Muscle of back (tissue), 11 donors: ENCODE measurements around the gene HBG1. TPM values are rescaled to one million over a fixed set of nuclear protein-coding genes. Genes with fewer than 3 reads are reported as not detected.
"Not testable (repeated sequence)": the region's sequence is repeated elsewhere in the genome, so short reads cannot be mapped to it uniquely, and the experiment has no call there.

ENCODE experiments used
- DNase-seq, 3 donors: peaks; one replicate each; pipeline versions ENCODE4 v3.0.0 to v3.0.0-alpha.2; 2013
- polyA plus RNA-seq, 10 donors: library from polyadenylated mRNA; unstranded; fragments of 120-200 nt; gene quantifications; one replicate each; pipeline ENCODE4 v1.2.1, GENCODE V29; 2013; ENCODE audit not compliant: insufficient read length in 10 of 10

HBG1 gene
- polyA plus RNA-seq, 10 donors = 3.6 to 4,554 (median 26.1) TPM

DNA sequence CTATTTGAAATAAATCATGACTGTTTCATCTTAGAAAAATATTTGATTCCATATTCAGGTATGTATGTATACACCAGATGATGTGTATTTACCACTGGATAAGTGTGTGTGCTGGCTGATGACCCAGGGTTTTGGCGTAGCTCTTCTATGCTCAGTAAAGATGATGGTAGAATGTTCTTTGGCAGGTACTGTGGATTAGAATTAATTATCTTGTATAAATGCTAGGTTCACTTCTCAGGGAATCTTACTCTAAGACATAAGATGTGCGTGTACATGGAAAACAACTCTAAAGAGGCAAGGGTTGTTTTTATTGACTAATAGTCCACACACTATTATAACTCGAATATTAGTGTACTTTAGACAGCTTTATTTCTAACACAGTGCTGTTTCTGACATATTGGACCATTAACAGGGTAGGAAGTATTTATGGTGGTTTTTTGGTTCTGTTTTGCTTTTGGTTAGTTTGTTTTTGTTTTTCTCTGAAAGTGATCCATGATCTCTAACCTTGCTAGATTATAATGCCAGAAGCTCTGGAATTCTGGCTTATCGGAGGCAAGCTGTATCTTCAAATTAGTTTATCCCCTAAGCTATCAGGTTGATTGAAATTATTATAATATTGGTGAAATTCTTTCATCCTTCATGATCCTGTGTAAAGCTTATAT lies 1.0 kb upstream of the HBG1 start:
- no peak for DNase-seq

DNA sequence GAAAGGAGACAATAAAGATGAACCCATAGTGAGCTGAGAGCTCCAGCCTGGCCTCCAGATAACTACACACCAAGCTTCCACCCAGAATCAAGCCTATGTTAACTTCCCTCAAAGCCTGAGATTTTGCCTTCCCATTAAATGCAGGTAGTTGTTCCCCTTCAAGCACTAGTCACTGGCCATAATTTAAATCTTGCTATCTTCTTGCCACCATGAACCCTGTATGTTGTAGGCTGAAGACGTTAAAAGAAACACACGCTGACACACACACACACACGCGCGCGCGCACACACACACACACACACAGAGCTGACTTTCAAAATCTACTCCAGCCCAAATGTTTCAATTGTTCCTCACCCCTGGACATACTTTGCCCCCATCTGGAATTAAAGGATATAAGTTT lies 1.2 kb downstream of the HBG1 start:
- not testable (repeated sequence) for DNase-seq

DNA sequence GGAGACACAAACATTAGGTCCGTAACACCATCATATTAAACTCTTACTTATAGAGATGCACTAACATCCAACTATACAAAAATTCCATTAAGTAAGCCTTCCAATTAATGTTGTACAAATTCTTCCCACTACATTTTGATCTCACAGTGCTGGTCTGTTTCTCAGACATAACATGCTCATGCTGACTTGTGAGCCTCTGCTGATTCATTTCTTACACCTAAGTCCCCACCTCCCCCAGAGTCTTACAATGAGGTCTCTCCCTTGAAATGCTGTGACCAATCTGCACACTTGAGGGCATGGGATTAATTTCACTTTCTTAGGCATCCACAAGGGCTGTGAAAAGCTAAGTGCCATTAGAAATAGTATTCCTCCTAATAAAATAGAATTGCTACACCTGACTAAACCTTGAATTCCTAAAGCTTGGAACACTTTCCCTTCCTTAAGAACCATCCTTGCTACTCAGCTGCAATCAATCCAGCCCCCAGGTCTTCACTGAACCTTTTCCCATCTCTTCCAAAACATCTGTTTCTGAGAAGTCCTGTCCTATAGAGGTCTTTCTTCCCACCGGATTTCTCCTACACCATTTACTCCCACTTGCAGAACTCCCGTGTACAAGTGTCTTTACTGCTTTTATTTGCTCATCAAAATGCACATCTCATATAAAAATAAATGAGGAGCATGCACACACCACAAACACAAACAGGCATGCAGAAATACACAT lies 2.0 kb downstream of the HBG1 start:
- DNase-seq = no peak

DNA sequence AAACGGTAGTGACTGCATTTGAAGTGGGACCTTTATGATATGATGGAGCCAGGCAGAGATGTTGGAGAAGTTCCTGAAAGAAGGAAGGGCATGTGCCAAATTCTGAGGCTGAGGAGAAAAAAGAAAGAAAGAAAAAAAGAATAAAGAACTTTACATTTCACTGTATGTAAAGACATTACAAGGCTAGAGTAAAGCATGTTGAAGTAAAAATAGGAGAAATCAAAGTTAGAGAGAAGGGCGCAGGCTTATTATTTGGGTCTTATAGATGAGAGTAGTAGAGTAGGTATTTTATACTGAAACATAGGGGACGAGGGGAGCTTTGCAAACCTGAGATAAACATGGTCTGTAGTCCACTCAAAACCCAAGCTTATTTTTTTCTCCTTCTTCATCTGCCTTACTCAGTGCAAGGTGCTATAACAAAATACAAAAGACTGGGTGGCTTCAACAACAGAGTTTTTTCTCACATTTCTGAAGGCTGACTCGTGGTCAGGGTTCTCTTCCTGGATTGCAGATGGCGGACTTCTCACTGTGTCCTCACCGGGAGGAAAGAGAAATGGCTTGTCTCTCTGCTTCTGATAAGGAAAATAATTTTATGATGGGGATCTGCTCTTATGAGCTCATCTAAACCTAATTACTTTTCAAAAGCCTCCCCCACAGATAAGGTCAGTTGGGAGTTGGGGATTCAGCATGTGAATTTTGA lies 2.7 kb downstream of the HBG1 start:
- no peak for DNase-seq

DNA sequence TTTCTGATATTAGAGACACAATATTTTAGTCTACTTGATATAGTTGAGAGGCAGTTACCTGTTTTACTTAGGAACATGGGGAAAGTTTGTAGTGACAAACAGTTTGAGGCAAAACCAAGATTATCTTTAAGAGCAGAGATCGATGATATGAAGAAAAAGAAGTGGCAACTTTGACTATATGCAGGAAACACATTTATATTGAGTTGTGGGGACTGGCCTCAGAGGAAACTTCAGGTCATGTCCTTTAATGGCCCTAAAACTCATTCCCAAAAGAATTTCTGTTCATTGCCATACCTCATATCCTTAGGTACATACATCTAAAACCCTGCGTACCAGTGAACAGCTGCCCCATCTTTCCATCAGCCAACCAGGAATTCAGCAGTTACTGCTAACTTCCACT lies 4.5 kb downstream of the HBG1 start:
- no peak for DNase-seq

DNA sequence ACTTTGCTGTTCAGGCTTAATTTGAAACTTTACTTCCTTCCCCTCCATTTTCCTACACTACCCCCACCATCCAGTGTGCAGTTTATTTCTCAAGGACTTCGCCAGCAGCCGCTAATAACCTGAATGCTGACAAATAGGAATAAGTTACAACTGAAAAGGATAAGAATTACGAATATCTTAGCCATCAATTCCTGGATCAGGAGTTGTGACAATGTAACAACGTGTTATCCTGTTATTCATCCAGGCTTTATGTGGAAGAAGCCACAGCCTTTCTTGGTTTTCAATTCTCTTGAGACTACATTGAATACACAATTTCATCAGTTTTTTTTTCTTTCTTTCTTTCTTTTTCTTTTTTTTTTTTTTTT lies 5.9 kb downstream of the HBG1 start:
- no peak for DNase-seq

DNA sequence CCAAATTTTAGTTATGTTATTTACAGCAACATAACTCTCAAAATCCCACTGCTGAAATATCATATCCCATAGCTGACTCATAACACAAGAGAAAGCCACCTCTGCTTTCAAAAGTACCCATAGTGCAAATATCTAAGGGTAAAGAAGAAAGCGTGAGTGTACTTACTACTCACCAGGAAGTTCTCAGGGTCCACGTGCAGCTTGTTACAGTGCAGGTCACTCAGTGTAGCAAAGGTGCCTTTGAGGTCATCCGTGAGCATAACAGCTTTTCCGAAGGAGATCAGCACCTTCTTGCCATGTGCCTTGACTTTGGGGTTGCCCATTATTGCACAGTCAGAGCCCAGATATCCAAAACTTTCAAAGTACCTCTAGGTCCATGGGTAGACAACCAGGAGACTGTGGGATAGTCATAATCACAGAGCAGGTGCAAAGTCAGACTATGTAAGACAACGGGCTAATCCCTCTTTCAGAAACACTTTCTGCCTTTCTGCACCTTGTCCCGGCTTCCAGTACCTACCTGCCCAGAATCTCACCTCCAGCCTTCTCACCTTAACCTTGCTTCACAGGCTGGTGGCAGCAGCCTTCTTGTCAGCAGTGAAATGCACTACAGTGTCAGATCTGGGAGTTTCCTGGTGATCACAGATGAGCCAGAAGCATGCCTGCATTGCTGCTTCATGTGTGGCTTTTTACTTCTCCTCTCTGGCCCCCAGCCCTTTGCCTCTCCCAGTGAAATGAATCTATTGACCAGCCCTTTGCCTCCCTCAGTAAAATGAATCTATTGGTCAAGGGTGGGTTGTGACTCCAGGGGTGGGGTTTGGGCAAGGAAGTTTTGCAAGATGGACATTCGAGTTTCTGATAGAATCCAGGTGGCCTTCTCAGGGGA lies 6.5 kb downstream of the HBG1 start:
- no peak for DNase-seq

DNA sequence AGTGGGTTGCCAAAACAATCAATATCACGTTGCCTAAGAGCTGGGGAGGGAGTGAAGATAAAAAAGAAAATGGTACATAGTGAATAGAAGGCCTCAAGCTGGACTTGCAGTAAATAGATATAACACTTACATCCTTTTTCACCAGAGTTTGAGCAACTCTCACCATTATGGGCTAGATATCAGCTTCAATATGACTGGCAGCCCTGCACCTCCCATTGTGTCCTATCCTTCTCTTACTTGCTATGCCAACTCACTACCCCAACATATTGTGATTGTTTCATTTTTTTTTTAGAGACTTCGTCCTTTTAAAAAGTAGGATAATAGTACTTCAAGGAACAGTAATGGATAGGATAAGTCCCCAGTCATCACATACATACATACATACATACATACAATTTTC lies 7.4 kb downstream of the HBG1 start:
- DNase-seq = no peak

DNA sequence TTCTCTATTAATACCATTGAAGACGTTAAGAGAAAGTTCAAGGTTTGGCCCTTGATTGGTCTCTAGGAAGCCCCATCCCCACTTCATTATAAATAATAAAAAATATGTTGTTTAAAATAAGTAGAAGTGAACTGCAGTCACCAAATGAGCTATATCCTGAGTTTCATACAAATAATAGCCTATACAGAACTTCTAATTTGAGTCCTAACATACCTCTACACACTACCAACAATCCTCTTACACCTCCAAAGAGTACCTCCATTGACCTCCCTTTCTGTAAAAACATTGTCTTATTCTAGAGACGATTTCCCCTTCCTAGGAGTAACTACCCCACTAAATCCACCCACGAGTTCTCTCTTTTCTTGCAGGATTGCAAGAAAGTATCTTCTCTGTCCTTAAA lies 8.2 kb downstream of the HBG1 start:
- DNase-seq = no peak

DNA sequence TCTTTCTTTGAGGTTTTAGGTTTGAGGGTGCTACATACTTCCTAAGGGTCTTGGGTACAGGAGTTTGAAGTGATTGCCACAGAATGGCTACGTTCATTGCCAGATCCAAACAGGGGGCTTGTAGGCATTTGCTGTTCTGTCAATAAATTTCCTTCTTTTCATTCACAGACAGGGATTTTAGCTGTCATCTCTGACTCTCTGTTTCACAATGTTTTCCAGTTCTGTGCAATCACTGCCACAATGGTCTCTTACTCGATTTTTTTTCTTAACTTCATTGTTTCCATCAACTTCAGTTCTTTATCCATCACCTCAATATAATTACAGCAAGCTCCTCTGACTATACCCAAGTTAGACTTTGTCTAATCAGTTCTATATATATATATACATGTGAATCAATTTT lies 9.2 kb downstream of the HBG1 start:
- DNase-seq = no peak

DNA sequence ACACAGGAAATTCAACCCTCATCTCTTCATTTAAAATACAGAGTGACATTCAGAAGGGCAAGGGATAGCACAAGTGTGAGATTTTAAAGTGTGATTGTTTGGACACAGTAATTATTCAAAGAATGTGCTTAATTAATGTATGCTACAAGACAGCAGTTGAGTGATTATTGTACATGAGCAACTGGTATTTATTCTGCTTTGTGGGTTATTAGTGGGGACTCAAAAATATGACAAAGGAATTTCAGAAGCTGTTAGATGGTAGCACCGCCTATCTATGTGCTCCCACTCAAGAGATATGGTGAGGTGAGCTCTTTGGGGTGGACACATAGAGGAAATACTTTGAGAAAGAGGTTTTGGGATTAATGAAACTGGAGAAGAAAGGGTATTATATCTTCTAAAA lies 9.6 kb downstream of the HBG1 start:
- no peak for DNase-seq

DNA sequence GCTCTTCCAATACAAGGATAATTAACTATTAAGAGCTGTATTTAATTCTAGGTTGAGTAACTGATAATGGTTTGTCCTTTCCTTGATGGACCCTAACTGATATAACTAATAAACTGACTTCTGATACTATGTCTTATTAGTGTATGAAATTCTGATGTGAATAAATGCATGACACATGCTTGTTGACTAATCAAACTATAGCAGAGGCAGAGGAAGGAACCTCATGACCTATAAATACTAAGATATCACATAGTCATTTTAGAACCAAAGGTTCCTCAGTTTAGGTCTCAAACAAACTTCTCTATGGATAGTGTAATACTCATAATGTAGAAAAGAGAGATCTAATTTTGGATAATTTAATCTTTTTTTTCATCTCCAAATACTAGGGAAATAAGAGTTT lies 10.6 kb downstream of the HBG1 start:
- DNase-seq = no peak

DNA sequence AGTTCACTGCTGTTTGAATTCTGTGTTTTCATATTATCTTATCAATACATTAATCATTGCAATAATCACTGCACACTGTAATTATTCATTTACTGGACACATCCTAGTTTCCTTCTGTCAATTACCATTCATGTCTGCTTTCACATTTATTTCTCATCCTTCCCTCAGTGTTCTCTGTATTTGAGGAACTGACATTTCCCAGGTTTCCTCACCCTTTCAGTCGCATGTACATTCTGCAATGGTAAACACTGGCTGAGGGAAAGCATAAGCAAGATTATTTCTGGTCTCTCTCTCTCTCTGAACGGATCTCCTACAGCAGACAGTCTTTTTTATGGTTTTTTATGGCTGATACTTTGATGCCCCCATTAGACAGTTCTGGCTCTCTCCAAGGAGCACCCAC lies 11.2 kb downstream of the HBG1 start:
- DNase-seq = no peak

DNA sequence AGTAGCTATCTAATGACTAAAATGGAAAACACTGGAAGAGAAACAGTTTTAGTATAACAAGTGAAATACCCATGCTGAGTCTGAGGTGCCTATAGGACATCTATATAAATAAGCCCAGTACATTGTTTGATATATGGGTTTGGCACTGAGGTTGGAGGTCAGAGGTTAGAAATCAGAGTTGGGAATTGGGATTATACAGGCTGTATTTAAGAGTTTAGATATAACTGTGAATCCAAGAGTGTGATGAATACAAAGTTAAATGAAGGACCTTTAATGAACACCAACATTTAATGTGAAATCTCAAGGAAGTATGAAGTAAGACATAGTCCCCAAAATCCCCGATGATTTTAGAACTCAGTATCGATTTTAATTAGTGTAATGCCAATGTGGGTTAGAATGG lies 12.2 kb downstream of the HBG1 start:
- DNase-seq = no peak

DNA sequence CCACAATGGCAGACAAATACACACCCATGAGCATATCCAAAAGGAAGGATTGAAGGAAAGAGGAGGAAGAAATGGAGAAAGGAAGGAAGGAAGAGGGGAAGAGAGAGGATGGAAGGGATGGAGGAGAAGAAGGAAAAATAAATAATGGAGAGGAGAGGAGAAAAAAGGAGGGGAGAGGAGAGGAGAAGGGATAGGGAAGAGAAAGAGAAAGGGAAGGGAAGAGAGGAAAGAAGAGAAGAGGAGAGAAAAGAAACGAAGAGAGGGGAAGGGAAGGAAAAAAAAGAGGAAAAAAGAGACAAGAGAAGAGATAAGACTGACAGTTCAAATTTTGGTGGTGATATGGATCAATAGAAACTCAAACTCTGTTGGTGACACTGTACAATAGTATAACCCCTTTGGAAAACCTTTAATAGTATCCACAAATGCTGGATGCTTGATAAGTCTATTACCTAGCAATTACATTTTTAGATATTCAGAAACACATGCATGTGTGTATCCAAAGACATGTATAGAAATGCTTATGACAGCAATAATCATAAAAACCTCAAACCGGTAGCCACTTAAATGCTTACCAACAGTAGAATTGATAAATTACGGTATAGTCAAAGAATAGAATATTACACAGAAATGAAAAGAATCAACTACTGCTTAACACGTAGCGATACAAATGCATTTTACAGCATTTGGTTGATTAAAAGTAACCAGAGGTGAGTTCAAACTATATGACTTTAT lies 14.1 kb downstream of the HBG1 start:
- DNase-seq = no peak

DNA sequence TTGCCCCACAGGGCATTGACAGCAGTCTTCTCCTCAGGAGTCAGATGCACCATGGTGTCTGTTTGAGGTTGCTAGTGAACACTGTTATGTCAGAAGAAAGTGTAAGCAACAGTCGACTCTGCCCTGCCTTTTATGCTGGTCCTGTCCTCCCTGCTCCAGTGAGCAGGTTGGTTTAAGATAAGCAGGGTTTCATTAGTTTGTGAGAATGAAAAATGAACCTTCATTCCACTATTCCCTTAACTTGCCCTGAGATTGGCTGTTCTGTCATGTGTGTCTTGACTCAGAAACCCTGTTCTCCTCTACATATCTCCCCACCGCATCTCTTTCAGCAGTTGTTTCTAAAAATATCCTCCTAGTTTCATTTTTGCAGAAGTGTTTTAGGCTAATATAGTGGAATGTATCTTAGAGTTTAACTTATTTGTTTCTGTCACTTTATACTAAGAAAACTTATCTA lies 15.2 kb downstream of the HBG1 start, which contains the start of gene HBD:
Gene HBD, minus strand, starts transcription at position 103 of the 454 bp plus-strand sequence. Its CDS starts 50 bp downstream, at position 53.
- DNase-seq = no peak

DNA sequence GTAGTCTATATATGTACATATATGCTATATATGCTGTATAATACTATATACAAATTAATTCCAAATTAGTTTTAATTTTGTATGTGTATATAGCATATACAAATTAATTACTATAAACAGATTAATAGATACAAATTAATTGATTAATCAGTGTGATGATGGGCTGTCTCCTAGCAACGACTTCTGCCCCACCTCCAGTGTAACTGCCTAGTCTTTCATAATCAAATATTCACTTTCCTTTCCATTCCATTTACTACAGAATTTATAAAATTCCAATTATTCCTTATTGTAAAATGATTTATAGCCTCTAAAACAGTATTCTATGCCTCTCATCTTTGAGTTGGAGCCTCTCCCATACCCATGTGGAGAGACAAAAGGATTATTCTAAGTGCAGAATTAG lies 16.4 kb downstream of the HBG1 start:
- DNase-seq = no peak

DNA sequence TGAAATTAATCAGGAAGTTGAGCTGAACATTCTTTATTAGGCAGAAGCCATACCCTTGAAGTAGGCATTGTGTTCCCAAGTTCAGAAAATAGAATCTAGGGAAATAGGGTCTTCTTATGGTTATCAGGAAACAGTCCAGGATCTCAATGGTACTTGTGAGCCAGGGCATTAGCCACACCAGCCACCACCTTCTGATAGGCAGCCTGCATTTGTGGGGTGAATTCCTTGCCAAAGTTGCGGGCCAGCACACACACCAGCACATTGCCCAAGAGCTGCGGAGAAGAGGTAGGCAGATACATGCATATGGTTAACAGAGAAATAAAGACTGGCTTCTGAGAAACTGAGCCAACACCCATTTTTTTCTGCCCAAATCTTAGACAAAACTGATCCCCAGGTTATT lies 16.8 kb downstream of the HBG1 start:
- DNase-seq = no peak

DNA sequence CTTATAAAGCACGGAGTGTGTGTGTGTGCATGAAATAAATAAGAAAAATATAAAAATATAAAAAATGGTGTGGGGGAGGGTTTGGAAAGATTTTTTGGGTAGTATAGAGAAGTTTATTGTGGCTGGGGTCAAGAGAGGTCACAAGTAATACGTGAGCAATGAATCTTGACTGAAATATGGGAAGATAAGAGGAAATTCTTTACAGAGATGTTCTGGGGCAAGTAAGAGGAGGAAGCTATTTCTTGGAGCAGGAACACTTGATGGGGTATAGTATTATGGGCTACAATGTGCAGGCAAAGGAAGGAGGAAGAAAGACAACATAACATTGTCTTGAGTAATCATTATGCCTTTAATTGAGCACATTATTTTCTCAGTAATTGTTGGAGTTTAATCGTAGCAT lies 17.5 kb downstream of the HBG1 start:
- DNase-seq = no peak

DNA sequence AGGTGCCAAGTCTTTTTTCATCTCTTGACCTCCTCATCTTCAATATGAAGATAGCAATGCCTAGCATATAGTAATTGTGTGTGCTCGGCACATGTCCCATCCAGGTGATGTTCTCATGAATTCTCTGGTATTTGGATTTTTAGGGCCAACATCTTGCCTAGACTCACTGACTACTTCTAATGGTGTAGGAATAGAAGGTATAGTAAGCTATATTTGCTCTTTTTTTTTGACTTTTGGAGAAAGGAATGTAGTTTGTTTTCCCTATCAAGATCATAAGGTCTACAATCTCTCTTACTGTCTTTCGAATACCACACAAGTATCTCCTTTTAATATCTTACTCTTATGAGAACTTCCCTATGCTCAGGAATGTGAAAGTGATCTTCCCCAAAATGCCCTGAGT lies 18.5 kb downstream of the HBG1 start:
- DNase-seq = no peak

DNA sequence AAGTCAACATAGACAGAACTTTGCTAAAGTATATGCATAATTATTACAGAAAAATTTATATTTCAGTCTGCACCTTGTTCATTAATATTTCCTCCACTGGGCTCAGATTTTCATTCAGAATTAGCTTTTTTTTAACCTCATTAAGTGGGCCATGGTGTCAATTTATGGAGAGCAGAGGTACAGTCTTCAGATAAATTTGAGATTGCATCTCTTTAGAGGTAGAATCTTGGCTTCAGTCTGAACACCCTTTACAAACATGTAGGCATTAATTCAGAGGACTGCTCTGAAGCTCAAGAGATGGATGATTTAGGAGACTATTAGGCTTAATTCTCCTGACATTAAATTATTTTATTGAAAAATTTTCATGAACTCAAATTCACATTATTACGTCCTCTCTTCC lies 19.4 kb downstream of the HBG1 start:
- DNase-seq = no peak
